Motor neuron (in vitro differentiated cells): Measurements from ENCODE around the gene DLGAP4. TPM values are rescaled to one million over a fixed set of nuclear protein-coding genes. Genes with fewer than 3 reads are reported as not detected.

Source experiments
- ATAC-seq, 8 experiments: fragments of 200-7000 bp; cut with Tn5 transposase; replicated peaks in 6 of 8; 2 replicates each; pipeline ENCODE4 v1.8.0; 2021; ENCODE audit warnings: mild to moderate bottlenecking in 8 of 8, moderate library complexity in 8 of 8
- H3K27ac ChIP-seq, 2 donors: fragments of 250-450 bp; sonication (Bioruptor Pico); 2 replicates each; pipeline ENCODE4 v1.9.0; 2021; ENCODE audit warnings: antibody characterized with exemption in 2 of 2, mild to moderate bottlenecking in 2 of 2, moderate library complexity in 1 of 2
- H3K4me1 ChIP-seq, 2 donors: fragments of 250-450 bp; sonication (Bioruptor Pico); replicated peaks in 1 of 2; 2 replicates each; pipeline ENCODE4 v1.6.1; 2021; ENCODE audit warnings: antibody characterized with exemption in 2 of 2, mild to moderate bottlenecking in 2 of 2, moderate library complexity in 1 of 2
- H3K4me3 ChIP-seq, 5 donors: fragments of 250-450 bp; sonication (Bioruptor Pico); 2 replicates each; pipeline ENCODE4 v1.9.0; 2021; ENCODE audit warnings: antibody characterized with exemption in 5 of 5, mild to moderate bottlenecking in 5 of 5, moderate library complexity in 4 of 5
- WGBS, 10 experiments: fragments of 450-650 bp; shearing (Covaris generic); methylation state at CpG; one replicate each; pipeline ENCODE4 v1.0.0; 2022; 5-methylcytosine and 5-hydroxymethylcytosine counted together
- in situ Hi-C, 9 experiments: fragments of 400-800 bp; cut with MboI; loops; one replicate each; pipeline ENCODE4 v1.15.0; 2021; ENCODE audit warnings: low sequenced_read_pairs in 9 of 9, low pct_unique_long_range_greater_than_20kb in 2 of 9; ENCODE audit not compliant: unreplicated experiment in 9 of 9
- total RNA-seq, 8 experiments: library from RNA; unstranded; fragments of 300-600 nt; gene quantifications; 2 replicates each; pipeline versions ENCODE4 v1.2.3 to v1.2.4, GENCODE V29; 2022

DLGAP4 gene
- total RNA-seq, 8 experiments from 2014 or later: 13.3 to 51.8 (median 40.0) TPM

DNA sequence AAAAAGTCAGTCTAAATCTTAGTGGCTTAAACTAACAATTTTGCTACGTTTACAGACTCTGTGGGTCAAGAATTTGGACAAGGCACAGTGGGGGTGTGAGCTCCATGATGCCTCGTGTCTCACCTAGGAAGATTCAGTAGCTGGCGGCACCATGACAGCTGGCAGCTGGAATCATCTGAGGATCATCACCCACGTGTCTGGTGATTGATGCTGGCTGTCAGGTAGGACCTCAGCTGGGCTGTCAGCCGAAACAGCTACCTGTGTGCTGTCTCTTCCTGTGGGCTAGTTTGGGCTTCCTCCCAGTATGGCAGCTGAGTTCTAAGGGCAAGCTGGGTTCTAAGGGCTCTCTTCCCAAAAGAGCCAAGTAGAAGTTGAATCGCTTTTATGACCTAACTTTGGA, 26.4 kb upstream of the DLGAP4 start:
- Histone ChIP-seq H3K4me1 (peaks cover under 1 to 8% of the 10 kb centered on the region in 2 donors), H3K27ac (no peak overlapping the region), H3K4me3 (no peak overlapping the region)
- in situ Hi-C loops: loop anchor here in 1 of 9 experiments (10.0 kb wide), 1 partner anchor 155 kb away; no protein-coding TSS in a partner anchor
- ATAC-seq: no peak
- WGBS, 10 experiments: 8 to 100% (median 55%) methylated on average over 1 to 3 of the region's 6 CpGs; no CpG with 5 or more reads in 4 of the 10 experiments

DNA sequence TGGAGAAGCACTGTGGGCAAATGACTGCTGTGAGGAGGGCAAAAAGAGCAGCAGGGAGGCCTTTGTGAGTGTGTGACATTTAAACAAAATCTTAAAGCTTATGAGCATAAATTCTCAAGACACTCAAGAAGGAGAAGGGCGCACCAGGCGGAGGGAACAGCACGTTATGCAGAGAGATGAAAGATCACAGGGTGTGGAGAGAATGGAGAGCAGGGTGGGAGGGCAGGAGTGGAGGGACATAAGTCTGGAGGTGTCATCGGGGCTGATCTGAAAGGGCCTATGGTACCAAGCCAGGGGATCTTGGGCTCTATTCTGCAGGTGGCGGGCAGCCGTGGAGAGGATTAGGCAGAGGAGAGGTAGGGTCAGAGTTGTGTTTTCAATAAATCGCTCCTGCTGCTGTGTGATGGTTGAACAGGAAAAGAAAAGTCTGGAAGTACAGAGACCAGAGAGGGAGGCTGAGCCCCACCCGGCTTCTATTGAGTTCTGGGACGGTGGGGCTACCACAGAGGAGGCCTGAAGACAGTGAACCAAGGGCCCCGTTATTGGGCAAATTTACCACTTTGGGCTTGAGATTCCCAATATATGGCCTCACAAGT, 24.3 kb upstream of the DLGAP4 start:
- WGBS, 10 experiments: 27 to 100% (median 65%) methylated on average over 2 to 8 of the region's 10 CpGs; no CpG with 5 or more reads in 1 of the 10 experiments
- ATAC-seq: no peak
- Histone ChIP-seq H3K27ac (no peak overlapping the region), H3K4me3 (no peak overlapping the region), H3K4me1 (no peaks in the 10 kb centered on the region)
- in situ Hi-C loops: no loop called here

DNA sequence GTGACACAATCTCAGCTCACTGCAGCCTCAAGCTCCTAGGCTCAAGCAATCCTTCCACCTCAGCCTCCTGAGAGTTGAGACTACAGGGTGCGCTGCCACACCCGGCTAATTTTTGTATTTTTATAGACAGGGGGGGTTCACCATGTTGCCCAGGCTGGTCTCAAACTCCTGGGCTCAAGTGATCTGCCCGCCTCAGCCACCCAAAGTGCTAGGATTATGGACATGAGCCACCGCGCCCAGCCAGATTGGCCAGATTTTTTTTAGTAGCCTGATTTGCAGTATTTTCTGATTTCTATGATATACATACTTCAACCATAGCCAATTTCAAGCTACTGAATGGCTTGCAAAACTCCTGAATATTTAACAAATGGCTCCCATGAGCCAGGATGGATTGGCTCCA, 21.4 kb upstream of the DLGAP4 start:
- ATAC-seq: no peak
- in situ Hi-C loops: no loop called here
- WGBS, 10 experiments: 33 to 100% (median 64%) methylated on average over 2 to 5 of the region's 5 CpGs; no CpG with 5 or more reads in 6 of the 10 experiments
- Histone ChIP-seq H3K4me1 (no peaks in the 10 kb centered on the region), H3K27ac (no peak overlapping the region), H3K4me3 (no peak overlapping the region)

DNA sequence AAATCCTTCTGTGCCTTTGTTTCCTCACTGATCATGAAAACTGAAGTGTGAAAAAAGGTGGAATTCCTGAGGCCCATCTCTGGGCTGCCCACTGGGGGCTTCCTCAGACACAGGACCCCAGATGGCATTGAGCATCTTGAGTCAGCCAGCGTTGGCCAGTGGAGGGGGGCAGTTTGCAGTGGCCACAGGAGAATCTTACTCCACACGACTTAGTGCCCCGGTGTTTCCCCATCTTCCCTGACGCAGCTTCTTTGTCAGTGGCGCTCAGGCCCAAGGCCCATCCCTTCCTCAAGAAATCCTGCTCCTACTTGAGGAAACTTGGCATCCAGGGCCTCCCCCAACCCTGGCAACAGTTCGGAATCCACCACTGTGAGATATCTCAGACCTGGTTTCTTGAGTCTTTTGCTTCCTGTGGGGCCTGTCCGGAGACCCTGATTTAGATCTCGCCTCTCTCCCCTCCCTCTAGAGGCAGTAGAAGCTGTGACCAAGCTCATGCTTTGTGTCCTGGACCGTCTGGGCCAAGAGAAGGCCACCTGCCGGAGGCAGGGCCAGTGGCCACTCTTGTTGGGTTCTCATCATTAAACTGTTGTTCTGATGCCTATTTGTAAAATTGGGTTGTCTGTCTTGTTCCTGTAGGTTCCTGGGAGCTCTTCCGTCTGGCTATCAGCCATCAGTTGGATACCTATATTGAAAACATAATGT, 20.2 kb upstream of the DLGAP4 start:
- Histone ChIP-seq H3K4me1 (no peaks in the 10 kb centered on the region), H3K27ac (no peak overlapping the region), H3K4me3 (no peak overlapping the region)
- ATAC-seq: no peak
- WGBS, 10 experiments: 33 to 94% (median 74%) methylated on average over 2 to 5 of the region's 11 CpGs; no CpG with 5 or more reads in 1 of the 10 experiments
- in situ Hi-C loops: no loop called here

DNA sequence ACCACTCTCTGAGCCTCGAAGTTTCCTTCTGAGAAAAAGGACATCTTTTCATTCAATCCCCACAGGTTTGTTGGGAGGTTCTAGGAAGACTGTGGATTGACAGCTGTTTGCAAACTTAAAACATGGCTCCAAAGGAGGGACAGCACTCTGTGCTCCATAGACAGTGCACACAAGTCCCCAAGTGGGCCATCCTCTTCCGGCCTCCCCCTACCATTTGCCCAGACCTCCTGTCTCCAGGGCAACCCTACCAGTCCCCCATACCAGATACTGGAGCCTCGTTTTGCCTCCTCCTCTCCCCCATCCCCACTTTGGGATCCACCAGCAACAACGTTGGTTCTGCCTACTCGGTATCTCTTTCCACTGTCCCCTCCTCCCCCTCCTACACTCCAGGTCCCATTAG, 8.5 kb upstream of the DLGAP4 start:
- H3K27ac ChIP-seq: no peak overlapping the region
- in situ Hi-C loops: no loop called here
- 0 to 100% (median 37%) methylated on average over 1 of the region's 5 CpGs; no CpG with 5 or more reads in 4 of the 10 experiments for WGBS, 10 experiments
- no peak for ATAC-seq
- peaks cover 0 to 2% of the 10 kb centered on the region in 2 donors for H3K4me1 ChIP-seq
- H3K4me3 ChIP-seq: no peak overlapping the region

DNA sequence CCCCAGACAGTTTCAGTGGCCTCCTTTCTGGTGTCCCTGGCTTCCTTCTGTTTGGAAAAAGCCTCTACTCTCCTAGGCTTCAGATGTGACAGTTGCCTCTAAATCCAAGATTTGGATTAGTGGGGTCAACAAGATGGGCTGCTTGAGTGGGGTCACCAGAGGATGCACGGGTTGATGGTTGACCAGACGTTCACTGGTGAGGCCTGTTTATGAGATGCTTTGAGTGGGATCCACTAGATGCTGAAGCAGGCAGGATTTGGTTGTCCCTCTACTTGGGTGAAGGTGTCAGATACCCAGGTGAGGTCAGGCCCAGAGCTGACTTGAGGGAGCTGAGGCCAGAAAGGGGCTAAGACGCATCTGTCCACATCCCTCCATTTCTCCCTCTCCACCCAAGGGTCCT, 8.1 kb upstream of the DLGAP4 start:
- ATAC-seq: no peak
- Histone ChIP-seq H3K4me3 (no peak overlapping the region), H3K27ac (no peak overlapping the region), H3K4me1 (peaks cover 0 to 3% of the 10 kb centered on the region in 2 donors)
- 0 to 83% (median 24%) methylated on average over 1 to 3 of the region's 3 CpGs; no CpG with 5 or more reads in 4 of the 10 experiments for WGBS, 10 experiments
- in situ Hi-C loops: no loop called here

DNA sequence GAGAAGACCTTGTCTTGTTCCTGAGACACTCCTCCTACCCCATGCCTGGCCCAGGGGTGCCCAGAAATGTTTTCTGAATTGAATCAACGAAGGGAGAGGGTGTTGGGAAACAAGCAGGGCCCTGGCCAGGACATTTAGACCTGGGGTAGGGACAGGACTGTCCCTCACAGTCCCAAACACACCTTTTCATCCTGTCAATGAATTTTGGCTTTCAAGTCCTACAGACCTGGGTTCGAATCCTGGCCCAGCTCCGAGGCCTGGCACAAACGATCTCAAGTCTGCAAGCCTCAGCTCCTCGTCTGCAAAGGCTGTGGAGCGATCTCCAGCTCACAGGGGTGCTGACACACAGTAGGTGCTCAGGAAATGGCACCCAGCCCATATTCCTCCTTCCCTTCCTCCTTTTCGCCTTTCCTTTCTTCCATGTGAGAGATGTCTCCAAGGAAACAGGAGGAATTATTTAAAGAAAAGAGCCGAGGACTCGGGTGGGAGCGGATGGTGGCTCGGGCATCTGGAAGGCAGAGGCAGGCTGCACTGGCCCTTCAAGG, 7.3 kb upstream of the DLGAP4 start:
- ATAC-seq: no peak
- 20 to 100% (median 50%) methylated on average over 1 to 7 of the region's 11 CpGs; no CpG with 5 or more reads in 3 of the 10 experiments for WGBS, 10 experiments
- in situ Hi-C loops: no loop called here

DNA sequence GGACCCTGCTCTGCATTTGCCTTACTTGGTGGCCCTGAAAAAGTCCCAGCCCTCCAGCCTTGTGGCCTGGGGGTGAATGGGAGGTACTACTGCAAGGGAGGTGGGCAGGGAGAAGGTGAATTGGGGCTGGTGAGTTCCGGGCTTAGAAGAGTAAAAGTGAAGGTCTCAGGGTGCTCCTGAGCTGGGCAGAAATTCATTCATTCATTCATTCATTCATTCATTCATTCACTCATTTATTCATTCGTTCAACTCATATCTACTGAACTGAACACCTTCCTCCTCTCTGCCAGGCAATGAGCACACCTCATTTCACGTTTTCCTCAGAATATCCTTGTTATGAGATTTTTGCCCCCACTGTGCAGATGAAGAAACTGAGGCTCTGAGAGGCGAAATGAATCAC, 6.7 kb upstream of the DLGAP4 start:
- H3K4me1 ChIP-seq: peaks cover 0 to 3% of the 10 kb centered on the region in 2 donors
- H3K27ac ChIP-seq: no peak overlapping the region
- 0 to 100% (median 40%) methylated on average over 1 to 3 of the region's 4 CpGs; no CpG with 5 or more reads in 3 of the 10 experiments for WGBS, 10 experiments
- no peak overlapping the region for H3K4me3 ChIP-seq
- in situ Hi-C loops: no loop called here
- ATAC-seq: no peak

More for the DNA sequence above, 7.3 kb upstream of the DLGAP4 start:
- H3K4me3 ChIP-seq: no peak overlapping the region
- H3K27ac ChIP-seq: no peak overlapping the region
- peaks cover 0 to 3% of the 10 kb centered on the region in 2 donors for H3K4me1 ChIP-seq

DNA sequence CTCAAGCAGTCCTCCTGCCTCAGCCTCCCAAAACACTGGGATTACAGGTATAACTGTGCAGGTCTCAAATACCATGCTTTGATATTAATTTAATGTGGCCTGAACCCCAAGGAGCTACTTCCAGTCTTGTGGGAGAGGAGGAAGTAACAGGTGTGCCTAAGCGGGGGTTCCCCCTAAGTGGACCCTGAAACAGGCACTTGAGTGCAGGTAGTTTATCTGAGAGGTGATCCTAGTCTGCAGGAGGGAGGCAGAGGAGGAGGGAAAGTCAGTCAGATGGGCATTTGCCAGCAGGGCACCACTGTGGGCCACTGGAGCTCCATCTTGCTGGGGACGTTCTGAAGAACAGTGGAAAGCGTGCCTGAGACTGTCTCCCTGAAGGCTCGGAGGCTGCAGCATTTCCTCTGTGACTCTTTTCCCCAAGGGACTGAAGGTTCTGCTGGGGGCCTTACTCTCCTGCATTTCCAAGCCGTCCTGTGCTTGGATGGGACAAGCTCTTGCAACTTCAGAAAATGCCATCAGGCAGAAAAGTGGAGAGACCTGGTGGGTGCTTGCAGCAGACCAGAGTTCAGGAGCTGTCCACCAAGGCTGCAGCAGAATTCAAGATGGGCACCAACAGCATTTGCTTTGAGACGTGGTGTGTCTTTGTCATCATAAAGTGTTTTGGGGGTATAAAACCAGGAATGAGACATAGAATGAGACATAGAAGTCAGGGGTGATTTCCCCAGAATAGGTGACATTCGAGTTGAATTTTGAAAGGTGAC, 4.6 kb upstream of the DLGAP4 start:
- H3K4me3 ChIP-seq: no peak overlapping the region
- 0 to 83% (median 19%) methylated on average over 1 to 5 of the region's 7 CpGs; no CpG with 5 or more reads in 4 of the 10 experiments for WGBS, 10 experiments
- ATAC-seq: no peak
- in situ Hi-C loops: no loop called here
- H3K4me1 ChIP-seq: peaks cover 0 to 3% of the 10 kb centered on the region in 2 donors
- no peak overlapping the region for H3K27ac ChIP-seq

DNA sequence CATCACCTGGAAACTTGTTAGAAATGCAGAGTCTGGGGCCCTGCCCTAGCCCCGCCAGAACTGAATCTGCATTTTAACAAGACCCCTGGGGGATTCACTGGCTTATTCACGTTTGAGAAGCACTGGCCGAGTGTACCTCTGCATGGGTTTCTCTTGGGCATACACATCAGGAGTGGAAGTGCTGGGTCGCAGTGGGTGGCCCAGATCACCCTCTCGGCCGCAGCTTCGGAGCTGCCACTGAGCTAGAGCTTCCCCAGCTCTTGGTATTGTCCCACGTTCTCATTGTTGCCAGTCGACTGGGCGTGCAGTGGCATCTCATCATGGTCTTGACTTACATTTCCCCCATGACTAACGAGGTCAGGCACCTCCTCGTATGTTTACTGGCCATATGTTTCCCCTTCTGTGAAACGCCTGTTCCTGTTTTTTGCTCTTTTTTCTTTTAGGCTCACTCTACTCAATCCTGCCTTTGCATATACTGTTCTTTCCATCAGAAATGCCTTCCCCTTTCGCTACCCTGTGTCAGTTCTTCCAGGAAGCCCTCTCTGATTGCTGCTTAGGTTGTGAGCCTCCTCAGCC, 3.0 kb upstream of the DLGAP4 start:
- WGBS, 10 experiments: 0 to 59% (median 24%) methylated on average over 1 to 10 of the region's 14 CpGs; no CpG with 5 or more reads in 2 of the 10 experiments
- no peak for ATAC-seq
- in situ Hi-C loops: no loop called here
- Histone ChIP-seq H3K4me1 (peaks cover 8 to 10% of the 10 kb centered on the region in 2 donors), H3K4me3 (no peak overlapping the region), H3K27ac (no peak overlapping the region)

DNA sequence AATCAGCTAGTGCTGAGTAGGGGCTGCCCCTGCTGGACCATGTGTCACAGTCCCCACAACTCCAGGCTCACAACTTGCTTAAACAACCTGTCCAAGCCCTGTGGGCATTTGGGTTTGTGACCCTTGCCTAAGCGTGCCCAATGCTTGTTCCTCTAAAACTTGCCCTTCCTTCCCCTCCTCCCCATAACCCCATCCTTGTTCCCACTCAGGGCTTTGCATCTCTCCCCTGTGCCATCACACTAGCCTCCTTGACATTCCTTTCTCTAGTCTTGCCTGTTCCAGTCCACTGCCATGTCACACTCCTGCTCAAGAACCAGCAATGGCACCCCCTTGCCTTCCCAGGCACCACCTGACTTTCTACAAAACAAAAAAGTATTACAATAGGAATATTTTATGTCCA, 2.3 kb upstream of the DLGAP4 start:
- in situ Hi-C loops: no loop called here
- 0 to 67% (median 60%) methylated on average over 1 of the region's 1 CpG; no CpG with 5 or more reads in 5 of the 10 experiments for WGBS, 10 experiments
- ATAC-seq: no peak
- H3K4me3 ChIP-seq: no peak overlapping the region
- H3K4me1 ChIP-seq: peaks cover 8 to 10% of the 10 kb centered on the region in 2 donors
- no peak overlapping the region for H3K27ac ChIP-seq

DNA sequence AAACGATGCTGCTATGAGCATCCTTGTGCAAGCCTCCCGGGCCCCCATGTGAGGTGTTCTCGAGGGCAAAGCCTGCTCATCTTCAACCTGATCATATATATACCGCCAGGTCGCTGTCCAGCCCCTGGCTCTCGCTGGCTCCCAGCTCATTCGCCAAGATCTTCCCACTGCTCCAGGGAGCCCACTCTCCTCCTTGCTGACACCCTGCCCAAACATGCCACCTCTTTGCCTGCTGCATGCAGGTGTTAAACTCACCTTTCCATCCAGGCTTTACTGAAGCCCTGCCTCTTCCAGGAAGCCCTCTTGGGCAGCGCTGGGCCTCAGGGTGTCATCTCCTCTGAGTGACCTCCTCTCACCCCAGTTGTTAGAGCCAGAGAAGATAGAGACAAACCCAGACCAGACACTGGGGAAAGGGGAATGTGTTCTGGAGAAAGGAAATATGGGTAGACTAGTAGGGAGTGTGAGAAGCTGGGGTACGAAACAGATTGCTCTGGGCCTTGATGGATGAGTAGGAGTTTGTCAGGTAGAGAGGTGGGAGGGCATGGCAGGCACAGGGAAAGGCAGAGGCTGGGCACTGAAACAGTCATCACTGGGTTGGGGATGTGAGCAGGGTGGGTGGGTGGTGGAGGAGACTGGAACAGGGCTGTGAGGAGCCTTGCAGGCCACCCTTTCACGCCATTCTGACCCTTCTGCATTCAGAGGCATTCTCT, 1.2 kb upstream of the DLGAP4 start:
- H3K27ac ChIP-seq: no peak overlapping the region
- no peak overlapping the region for H3K4me3 ChIP-seq
- no peak for ATAC-seq

More for the DNA sequence above, 1.2 kb upstream of the DLGAP4 start:
- in situ Hi-C loops: no loop called here
- H3K4me1 ChIP-seq: peaks cover 8 to 10% of the 10 kb centered on the region in 2 donors
- WGBS, 10 experiments: 11 to 58% (median 30%) methylated on average over 1 to 6 of the region's 10 CpGs; no CpG with 5 or more reads in 1 of the 10 experiments
